Central memory CD4-positive, alpha-beta T cell (primary cell): Measurements from ENCODE around the gene PPP1R13B.
"Not testable (repeated sequence)": the region's sequence is repeated elsewhere in the genome, so short reads cannot be mapped to it uniquely, and the experiment has no call there.

Experiments
- DNase-seq: peaks from one replicate; pipeline ENCODE4 v3.0.0; 2022
- total RNA-seq, 3 experiments: gene quantifications; one replicate each; lab custom pipeline; 2026; lab: John Stamatoyannopoulos, UW

The PPP1R13B gene
- total RNA-seq: 11.0 to 30.7 (median 20.5) reads per million in 3 experiments

DNA sequence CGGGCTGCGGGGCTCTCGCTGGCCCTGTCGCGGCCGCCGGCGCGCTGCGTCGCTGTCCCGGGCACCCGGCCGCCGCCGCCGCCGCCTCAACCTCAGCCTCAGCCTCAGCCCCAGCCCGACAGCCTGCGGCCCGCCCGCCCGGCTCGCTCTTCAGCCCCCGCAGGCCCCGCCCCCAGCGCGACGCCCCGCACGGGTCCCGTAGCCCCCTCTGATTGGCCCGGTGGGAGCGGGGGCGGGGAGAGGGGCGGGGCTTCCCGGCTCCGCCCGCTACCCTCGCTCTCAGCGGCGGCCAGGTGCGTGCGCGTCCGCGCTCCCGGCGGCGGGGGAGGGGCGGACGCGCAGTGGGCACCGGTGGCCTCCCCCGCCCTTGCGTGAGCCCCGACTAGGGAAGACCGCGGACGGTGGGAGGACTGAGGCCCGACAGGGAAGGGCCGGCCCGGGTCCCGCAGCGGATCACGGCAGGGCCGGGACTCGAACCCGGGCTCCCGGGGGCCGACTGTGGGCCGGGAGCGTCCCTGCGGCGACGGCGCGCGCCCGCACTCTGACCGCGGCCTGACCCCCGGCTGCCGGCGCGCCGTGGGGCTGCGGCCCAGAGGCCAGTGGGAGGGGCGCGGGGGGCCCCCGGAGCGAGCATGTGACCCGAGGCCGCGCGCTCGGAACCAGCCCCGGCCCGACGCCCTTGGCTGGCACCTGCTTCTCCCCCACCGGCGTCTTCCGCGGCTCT is at the start of gene PPP1R13B:
PPP1R13B (minus strand) TSS at position 125 of the 724 bp plus-strand sequence. CDS start 268 bp downstream, outside the sequence.
- peak; percentile 90 for DNase-seq

DNA sequence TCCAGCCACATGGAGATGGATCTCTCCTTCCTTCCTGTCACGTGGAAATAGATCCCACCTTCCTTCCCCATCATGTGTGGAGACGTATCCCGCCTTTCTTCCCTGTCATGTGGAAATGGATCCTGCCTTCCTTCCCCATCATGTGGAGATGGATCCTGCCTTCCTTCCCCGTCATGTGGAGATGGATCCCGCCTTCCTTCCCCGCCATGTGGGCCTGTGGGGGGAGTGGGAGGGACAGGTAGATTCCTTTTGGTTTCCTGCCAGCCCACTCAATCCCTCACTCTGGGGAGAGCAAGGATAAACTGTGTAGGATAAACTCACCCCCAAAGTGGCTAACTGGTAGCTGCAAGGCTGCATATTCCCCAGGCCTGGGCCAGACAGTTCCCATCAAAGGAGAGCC is 49.2 kb upstream of the PPP1R13B start:
- no peak for DNase-seq

- no peak for DNase-seq
Measured at GRCh38 chr14:103894723-103895059, 47.3 kb upstream of the PPP1R13B start.

- no peak for DNase-seq
Measured at GRCh38 chr14:103894034-103894722, 46.8 kb upstream of the PPP1R13B start.

- DNase-seq: no peak
Measured at GRCh38 chr14:103892247-103892646, 44.9 kb upstream of the PPP1R13B start.

GRCh38 chr14:103891667-103892215 is 44.4 kb upstream of the PPP1R13B start:
- no peak for DNase-seq

- no peak for DNase-seq
Measured at GRCh38 chr14:103890821-103891666, 43.7 kb upstream of the PPP1R13B start.

GRCh38 chr14:103890052-103890371 is 42.6 kb upstream of the PPP1R13B start:
- DNase-seq: no peak

GRCh38 chr14:103889313-103890051 is 42.1 kb upstream of the PPP1R13B start:
- no peak for DNase-seq

GRCh38 chr14:103889002-103889312 is 41.6 kb upstream of the PPP1R13B start:
- DNase-seq: not testable (repeated sequence)

DNA sequence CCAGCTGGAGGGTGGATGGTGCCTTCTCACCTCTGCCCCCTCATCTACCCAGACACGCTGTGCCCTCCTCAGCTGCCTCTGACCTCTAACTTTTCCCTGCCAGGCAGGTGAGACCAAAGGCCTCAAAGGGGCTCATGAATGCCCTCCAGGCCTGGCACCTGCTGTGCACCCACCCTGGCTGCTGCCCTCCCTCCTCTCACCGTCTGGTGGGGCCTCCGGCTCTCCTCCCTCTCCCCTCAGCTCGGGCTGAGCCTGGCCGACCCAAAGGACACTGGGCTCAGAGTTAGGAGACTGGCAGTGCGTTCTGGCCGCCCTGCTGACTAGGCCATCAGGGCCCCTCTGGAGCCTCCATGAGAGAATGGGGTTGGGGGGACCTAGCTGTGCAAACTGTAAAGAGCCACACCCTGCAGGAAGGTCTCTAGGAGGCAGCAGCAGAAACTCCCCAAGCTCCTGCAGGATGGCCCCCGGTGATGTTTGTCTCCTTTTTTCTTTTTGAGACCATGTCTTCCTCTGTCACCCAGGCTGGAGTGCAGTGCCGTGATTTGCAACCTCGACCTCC is 40.3 kb upstream of the PPP1R13B start:
- DNase-seq: no peak

- DNase-seq: no peak
Measured at GRCh38 chr14:103887170-103887501, 39.8 kb upstream of the PPP1R13B start.

GRCh38 chr14:103886304-103887169 is 39.2 kb upstream of the PPP1R13B start:
- no peak for DNase-seq

DNA sequence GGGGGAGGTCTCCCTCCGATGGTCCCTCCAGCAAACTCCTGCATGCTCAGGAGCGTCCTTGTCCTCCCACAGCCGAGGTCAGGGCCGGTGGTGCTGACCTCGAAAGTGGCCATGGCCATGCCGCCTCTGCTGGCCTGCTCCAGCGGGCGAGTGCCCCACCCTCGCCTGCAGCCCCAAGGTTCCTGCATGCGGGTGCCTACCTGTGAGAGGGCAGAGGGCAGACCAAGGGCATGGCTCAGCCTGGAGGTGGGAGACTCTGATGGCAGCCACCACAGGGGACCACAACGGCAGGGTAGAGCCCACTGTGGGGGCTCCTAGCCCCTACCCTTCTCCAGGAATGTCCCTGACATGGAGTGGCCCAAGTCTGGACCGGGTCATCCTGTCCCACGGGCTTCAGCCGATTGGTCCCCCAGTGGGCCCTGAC is 38.1 kb upstream of the PPP1R13B start:
- DNase-seq: no peak

- DNase-seq: no peak
Measured at GRCh38 chr14:103884854-103885253, 37.5 kb upstream of the PPP1R13B start.

GRCh38 chr14:103883263-103883523 is 35.8 kb upstream of the PPP1R13B start:
- no peak for DNase-seq

- no peak for DNase-seq
Measured at GRCh38 chr14:103882503-103883262, 35.3 kb upstream of the PPP1R13B start.

GRCh38 chr14:103881268-103882201 is 34.2 kb upstream of the PPP1R13B start:
- no peak for DNase-seq

GRCh38 chr14:103880348-103881267 is 33.2 kb upstream of the PPP1R13B start:
- no peak for DNase-seq
